Esophagus squamous epithelium (tissue), 5 donors: ENCODE results near the gene BEND3. TPM values are rescaled to one million over a fixed set of nuclear protein-coding genes. Genes with fewer than 3 reads are reported as not detected.

Experiments used
- DNase-seq: peaks from one replicate; lab custom pipeline; 2025; lab: John Stamatoyannopoulos, UW
- H3K27ac ChIP-seq, 4 donors: fragments of 200-600 bp; sonication (generic); one replicate each; pipeline ENCODE4 v1.5.1; 2016 to 2019; ENCODE audit warnings: mild to moderate bottlenecking in 1 of 4
- H3K27me3 ChIP-seq, 4 donors: fragments of 200-600 bp; sonication (generic); 1 replicate in 3 of 4; 2 replicates in 1 of 4; pipeline versions ENCODE4 v1.5.1 to v1.6.0; 2017 to 2021; ENCODE audit warnings: antibody characterized with exemption in 1 of 4
- H3K36me3 ChIP-seq, 3 donors: fragments of 200-600 bp; sonication (generic); one replicate each; pipeline ENCODE4 v1.5.1; 2016 to 2019
- H3K4me1 ChIP-seq, 3 donors: fragments of 200-600 bp; sonication (generic); one replicate each; pipeline ENCODE4 v1.5.1; 2017 to 2019
- H3K4me3 ChIP-seq, 4 donors: fragments of 200-600 bp; sonication (generic); 1 replicate in 3 of 4; 2 replicates in 1 of 4; pipeline ENCODE4 v1.5.1; 2016 to 2019; ENCODE audit warnings: mild to moderate bottlenecking in 2 of 4, moderate library complexity in 1 of 4
- H3K9me3 ChIP-seq, 3 donors: fragments of 200-600 bp; sonication (generic); one replicate each; pipeline ENCODE4 v1.5.1; 2016 to 2019
- CTCF ChIP-seq, 6 experiments: fragments of 450-650 bp in 4 of 6; fragments of 200-600 bp in 2 of 6; sonication (generic) in 2 of 6; IDR thresholded peaks; one replicate each; pipeline ENCODE4 v1.5.1; 2016 to 2019; ENCODE audit warnings: antibody characterized with exemption in 6 of 6, mild to moderate bottlenecking in 4 of 6, moderate library complexity in 4 of 6
- POLR2A ChIP-seq, 4 donors: fragments of 450-650 bp; IDR thresholded peaks; one replicate each; pipeline ENCODE4 v1.6.1; 2017; ENCODE audit warnings: antibody characterized with exemption in 4 of 4, mild to moderate bottlenecking in 4 of 4, moderate library complexity in 3 of 4
- WGBS, 2 donors: methylation state at CpG; one replicate each; pipeline ENCODE4 v1.1.5; 2018; 5-methylcytosine and 5-hydroxymethylcytosine counted together
- intact Hi-C: fragments of 100-400 bp; cut with DNase I; formaldehyde crosslinking; loops from one replicate; pipeline ENCODE4 v1.15.0; 2022
- total RNA-seq, 4 donors: library from RNA; depleted of rRNA; stranded (reverse); fragments of >200 nt; gene quantifications; one replicate each; pipeline ENCODE4 v1.1.0, GENCODE V29; 2016
- donor health status: DM: yes; HTN: yes; CAD: no.

BEND3 gene
- total RNA-seq, 4 donors from 2014 or later: 2.0 to 3.6 (median 2.8) TPM

GRCh38 chr6:107045826-107046675 lies 69.3 kb downstream of the BEND3 start:
- Histone ChIP-seq H3K27ac (no peak overlapping the region), H3K4me3 (no peak overlapping the region), H3K27me3 (no peaks in the 10 kb centered on the region), H3K4me1 (peaks cover 0 to 11% (median 0%) of the 10 kb centered on the region in 3 donors), H3K9me3 (no peaks in the 10 kb centered on the region), H3K36me3 (peaks cover 0 to 88% (median 0%) of the 10 kb centered on the region in 3 donors)
- TF ChIP-seq CTCF (IDR thresholded peaks at IDR 0.05): no peak
- TF ChIP-seq POLR2A (IDR thresholded peaks at IDR 0.05): no peak
- no peak for DNase-seq
- 66 to 67% methylated on average over 7 to 9 of the region's 11 CpGs for whole genome bisulfite sequencing, 2 donors
- intact Hi-C loops: no loop called here

DNA sequence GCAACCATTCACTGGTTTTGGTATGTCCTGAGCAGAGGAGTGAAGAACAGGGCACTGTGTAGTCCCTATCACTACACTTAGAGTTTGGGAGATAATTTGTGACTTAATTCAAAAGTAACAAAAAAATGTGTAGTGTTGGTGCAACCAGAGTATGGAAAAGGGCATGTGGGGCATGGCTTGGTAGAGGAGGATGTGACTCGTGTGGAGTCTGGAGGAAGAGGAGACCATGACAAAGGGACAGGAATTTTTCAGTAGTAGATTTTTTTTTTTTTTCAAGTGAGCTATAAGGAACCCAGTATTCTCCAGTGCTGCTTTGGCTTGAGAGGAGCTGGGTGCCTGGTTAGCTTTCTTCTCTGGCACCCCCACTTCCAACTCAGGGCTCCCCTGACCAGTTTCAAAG lies 82.2 kb downstream of the BEND3 start:
- no peaks in the 10 kb centered on the region for H3K9me3 ChIP-seq
- peaks cover 0 to 25% (median 0%) of the 10 kb centered on the region in 3 donors for H3K36me3 ChIP-seq
- no peaks in the 10 kb centered on the region for H3K27me3 ChIP-seq
- H3K4me3 ChIP-seq: no peak overlapping the region
- H3K4me1 ChIP-seq: peaks cover 0 to 25% (median 12%) of the 10 kb centered on the region in 3 donors
- no peak for DNase-seq
- 86% methylated on average over 1 of the region's 1 CpG for WGBS, 2 donors
- TF ChIP-seq CTCF (IDR thresholded peaks at IDR 0.05) (no peak), POLR2A (IDR thresholded peaks at IDR 0.05) (no peak)
- intact Hi-C loops: no loop called here
- H3K27ac ChIP-seq: no peak overlapping the region

DNA sequence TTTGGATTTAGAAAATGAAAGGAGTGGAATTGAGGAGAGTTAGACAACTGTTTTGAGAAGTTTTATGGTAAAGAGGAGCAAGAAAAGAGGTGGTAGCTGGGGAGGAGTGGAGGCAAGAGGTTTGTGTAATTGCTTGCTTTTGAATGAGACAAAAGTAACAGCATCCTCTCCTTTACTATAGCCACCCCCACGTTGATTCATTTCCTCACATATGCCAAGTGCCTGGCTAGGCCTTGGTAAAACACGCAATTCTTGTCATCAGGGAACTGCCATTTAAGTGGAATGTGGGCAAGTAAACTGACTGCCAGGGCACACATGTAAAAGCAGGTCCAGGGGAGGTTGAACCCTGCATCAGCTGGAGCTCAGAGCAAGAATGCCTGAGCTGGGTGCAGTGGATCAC lies 83.3 kb downstream of the BEND3 start:
- intact Hi-C loops: no loop called here
- Histone ChIP-seq H3K9me3 (no peaks in the 10 kb centered on the region), H3K27me3 (no peaks in the 10 kb centered on the region), H3K4me1 (peaks cover 0 to 25% (median 12%) of the 10 kb centered on the region in 3 donors), H3K4me3 (no peak overlapping the region), H3K36me3 (peaks cover 0 to 25% (median 0%) of the 10 kb centered on the region in 3 donors), H3K27ac (no peak overlapping the region)
- TF ChIP-seq CTCF (IDR thresholded peaks at IDR 0.05): no peak
- no peak for TF ChIP-seq POLR2A (IDR thresholded peaks at IDR 0.05)
- 50 to 65% methylated on average over 2 of the region's 2 CpGs for WGBS, 2 donors
- DNase-seq: no peak

GRCh38 chr6:107030151-107030550 lies 85.2 kb downstream of the BEND3 start:
- no peaks in the 10 kb centered on the region for H3K27me3 ChIP-seq
- H3K9me3 ChIP-seq: no peaks in the 10 kb centered on the region
- peaks cover 0 to 25% (median 0%) of the 10 kb centered on the region in 3 donors for H3K36me3 ChIP-seq
- WGBS, 2 donors: 58 to 80% methylated on average over 5 of the region's 5 CpGs
- intact Hi-C loops: no loop called here
- H3K4me1 ChIP-seq: peaks cover 0 to 25% (median 12%) of the 10 kb centered on the region in 3 donors
- TF ChIP-seq POLR2A (IDR thresholded peaks at IDR 0.05): no peak
- TF ChIP-seq CTCF (IDR thresholded peaks at IDR 0.05): no peak
- H3K27ac ChIP-seq: no peak overlapping the region
- no peak overlapping the region for H3K4me3 ChIP-seq
- no peak for DNase-seq

DNA sequence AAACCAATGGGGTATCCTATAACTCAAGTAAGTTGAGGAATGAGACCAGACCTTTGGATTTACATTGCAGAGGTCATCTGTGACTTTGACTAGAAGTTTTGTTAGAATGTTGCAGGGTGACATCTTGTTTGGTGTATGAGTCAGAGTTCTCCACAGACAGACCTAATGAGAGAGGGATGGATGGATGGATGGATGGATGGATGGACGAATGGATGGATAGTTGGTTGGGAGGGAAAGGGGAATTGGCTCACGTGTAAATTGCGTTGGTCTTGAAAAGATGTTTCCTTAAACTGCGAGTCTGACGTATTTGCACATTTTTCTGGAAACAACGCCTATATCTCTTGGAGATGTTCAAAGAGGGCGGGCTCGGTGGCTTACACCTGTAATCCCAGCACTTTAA lies 88.3 kb downstream of the BEND3 start:
- 93 to 94% methylated on average over 8 of the region's 8 CpGs for WGBS, 2 donors
- no peak overlapping the region for H3K27ac ChIP-seq
- intact Hi-C loops: no loop called here
- H3K27me3 ChIP-seq: no peaks in the 10 kb centered on the region
- DNase-seq: no peak
- peaks cover 0 to 25% (median 12%) of the 10 kb centered on the region in 3 donors for H3K4me1 ChIP-seq
- TF ChIP-seq CTCF (IDR thresholded peaks at IDR 0.05): no peak
- no peak for TF ChIP-seq POLR2A (IDR thresholded peaks at IDR 0.05)
- H3K9me3 ChIP-seq: no peaks in the 10 kb centered on the region
- H3K36me3 ChIP-seq: peaks cover 0 to 6% (median 0%) of the 10 kb centered on the region in 3 donors
- no peak overlapping the region for H3K4me3 ChIP-seq
